Stimulated activated CD4-positive, alpha-beta T cell treated with anti-CD3 and anti-CD28 coated beads, Interleukin-1b, Interleukin-23, amount 100 ng/mL, for 1 hour (primary cell): Measurements from ENCODE around the gene SPATS2L.

Source experiments
- DNase-seq, 2 donors: peaks; one replicate each; pipeline ENCODE4 v3.0.0-alpha.2; 2020; ENCODE audit warnings: low read depth in 2 of 2

The SPATS2L gene

DNA sequence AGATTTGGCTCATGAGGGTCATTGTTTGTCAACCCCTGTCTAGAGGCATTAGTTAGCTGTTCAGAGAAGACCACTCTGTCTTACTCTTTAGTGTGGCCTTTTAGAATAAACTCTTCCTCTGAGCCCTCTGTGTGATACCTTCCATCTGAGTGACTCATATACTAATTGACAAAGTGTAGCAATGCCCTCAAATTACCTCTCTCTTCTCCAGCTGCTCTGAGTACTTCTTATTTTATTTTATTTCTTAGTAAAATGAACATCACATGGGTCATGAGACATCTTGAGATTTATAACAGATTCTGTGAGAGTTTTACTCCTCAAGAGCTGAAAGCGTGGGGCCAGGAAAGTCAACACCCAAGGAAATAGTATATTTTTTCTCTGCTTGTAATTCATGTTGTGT is 136.0 kb downstream of the SPATS2L start:
- no peak for DNase-seq

DNA sequence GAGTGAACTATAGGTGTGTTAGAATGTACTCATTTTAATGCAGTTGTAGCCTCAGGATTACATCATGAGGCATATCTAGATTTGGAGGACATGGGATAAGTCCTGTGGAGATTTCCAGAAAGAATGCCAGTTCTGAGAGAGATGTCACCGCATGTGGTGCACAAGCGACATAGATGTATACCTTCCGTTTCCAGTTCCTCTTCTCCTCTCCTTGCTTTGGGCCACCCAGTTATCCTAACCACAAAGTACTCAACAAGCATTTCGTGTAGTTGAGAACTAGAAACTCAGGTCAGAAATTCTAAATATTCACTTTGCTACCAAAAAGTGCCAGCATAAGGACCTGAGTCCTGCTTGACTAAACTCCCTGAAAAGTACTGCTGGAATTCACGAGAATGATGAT is 136.9 kb downstream of the SPATS2L start:
- DNase-seq = no peak

DNA sequence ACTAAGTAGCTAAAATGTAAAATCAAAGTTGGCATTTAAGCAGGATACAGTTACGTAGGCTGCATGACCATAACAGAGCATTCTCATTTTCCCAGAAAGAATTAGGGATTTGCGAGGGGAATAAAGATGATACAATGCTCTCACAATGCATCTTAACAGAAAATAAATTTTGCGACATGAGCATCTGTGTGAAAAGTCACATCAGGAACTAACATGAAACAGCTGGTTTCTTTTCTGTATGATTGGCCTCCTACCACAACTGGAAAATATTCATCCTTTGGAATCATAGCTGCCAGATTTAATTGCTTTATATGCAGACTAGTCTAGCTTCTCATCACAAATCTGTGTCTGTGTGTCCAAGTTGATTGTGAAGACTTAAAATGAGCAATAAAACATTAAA is 137.4 kb downstream of the SPATS2L start:
- no peak for DNase-seq

DNA sequence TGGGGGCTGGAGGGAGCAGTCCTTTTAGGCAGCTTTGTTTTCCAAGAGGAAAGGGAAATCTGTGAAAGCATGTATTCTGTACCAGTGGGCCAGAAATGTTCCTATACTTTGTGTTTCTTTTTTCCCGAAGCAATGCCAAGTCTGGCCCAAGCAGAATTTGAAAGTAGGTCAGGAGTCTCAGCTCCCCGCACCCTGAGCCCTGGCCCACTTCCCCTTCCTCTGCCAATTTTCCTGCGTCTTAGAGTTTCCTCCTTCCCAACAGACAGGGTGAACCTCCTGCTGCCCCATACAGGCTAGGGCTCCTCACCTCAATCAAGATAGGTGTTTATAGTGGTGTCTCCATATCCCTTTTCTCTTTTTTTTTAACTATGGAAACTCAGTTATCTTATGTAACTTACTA is 138.0 kb downstream of the SPATS2L start:
- DNase-seq = no peak

DNA sequence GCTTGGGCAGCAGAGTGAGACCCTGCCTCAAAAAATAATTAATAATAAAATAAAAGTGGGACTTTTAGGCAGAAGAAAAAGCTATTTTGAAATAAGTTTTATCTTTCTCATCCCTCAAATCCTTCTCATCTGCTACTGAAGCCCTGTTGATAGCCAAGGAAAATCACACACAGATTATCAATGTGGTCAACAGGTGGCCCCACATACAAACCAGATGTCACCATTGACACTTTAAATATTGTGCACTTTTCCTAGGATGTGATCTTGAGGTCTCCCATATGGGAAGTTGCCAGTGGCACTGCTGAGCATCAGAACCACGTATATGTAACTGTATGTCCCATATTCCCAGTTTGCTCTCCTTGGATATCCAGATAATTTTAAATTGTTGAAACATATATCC is 138.8 kb downstream of the SPATS2L start:
- no peak for DNase-seq

DNA sequence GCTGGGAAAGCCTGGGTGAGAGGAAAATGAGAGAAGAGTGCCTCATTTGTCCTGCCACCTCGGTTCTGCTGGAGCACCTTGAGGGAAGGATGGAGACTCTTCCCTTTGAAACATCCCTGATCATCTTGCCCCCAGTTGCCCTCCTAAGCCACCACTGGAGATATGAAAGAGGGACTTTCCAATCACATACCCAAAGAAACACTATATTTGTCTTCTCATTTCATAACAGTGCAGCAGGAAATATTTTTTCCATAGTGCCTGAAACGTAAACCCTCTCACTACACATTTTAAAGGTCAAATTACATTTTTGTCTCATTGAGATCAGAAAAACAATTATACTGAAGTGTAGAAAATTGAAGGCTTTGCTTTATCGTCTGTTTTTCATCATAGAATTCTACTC is 140.1 kb downstream of the SPATS2L start:
- DNase-seq = no peak

DNA sequence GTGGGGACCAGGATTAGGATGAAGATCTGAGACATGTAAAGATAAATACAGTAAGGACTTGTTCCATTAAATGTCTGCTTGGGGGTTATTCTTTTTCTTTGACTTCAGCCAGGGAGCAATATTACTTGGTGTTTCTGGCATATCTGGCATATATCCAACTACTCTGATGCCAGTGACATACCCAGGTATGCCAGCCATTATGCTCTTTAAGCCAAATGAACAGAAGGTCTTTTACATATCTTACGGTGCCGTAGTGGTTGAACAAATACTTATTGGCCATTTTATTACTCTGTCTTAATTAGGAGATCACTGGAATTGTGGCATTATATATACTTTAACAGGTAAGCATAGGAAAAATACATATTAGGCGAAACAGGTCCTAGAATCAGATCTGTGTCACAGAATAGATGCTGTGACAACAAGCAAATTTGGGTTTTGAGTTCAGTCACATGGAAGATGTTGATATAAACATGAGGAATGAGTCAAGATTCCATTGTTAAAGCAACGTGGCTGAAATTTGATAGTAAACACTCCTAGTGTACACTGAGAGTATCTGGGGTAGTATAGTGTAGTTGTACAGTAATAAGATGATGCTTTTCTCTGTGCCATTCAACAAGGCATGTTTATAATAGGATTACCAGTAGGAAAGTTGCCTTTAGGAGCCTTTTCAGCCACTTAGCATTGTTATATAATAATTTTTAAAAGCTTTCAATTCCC is 140.8 kb downstream of the SPATS2L start:
- DNase-seq = no peak

DNA sequence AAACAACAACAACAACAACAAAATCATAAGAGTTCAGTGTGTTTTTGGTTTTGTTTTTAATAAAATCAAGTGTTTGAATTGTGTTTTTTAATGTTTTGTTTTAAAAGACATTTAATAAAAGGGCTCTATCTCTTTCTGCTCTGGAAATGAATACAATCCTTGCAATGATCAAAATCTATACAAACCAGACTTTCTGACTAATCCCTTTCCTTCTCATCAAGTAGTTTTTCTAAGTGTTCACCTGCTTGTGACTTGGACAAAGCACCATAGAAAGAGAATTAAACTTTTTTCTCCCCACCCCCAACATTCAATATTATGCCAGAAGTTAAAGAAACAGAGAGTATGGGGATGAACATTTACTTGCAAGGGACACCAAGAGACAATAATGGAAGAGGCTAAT is 142.0 kb downstream of the SPATS2L start:
- no peak for DNase-seq

DNA sequence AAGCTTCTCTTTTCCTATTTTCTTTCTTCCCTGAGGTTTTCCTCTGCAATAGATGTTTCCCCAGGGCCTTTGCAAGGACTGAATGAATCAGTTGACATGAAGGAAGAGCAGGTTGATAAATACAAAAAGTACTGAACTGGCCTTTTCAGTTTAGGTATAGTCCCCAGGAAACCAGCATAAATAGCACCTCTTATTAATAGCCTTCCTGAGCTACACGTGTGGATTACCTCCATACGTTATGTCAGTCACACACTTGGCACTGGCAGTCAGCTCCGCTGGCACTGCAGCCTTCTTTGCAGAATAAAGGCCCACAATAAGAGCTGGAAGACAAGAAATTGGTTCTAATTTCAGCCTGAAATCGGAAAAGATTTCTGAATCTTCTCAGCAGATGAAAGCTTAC is 142.7 kb downstream of the SPATS2L start:
- no peak for DNase-seq

DNA sequence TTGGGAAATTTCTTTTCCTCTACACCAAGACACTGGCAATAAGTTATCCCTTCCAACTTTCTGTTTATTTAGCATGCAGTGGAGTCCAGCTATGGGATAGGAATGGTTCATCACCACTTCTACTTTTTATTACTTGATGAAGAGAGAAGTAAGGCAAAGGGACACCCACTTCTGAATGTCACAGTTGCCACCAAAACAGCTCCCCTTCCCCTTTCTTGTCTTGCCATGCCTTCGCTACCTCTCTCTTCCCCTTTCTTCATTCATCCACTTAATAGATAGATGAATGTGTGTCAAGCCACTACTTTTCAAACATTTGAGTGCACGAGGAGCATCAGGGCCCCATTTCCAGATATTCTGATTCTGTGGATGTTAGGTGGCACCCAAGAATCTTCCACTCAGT is 143.8 kb downstream of the SPATS2L start:
- no peak for DNase-seq

DNA sequence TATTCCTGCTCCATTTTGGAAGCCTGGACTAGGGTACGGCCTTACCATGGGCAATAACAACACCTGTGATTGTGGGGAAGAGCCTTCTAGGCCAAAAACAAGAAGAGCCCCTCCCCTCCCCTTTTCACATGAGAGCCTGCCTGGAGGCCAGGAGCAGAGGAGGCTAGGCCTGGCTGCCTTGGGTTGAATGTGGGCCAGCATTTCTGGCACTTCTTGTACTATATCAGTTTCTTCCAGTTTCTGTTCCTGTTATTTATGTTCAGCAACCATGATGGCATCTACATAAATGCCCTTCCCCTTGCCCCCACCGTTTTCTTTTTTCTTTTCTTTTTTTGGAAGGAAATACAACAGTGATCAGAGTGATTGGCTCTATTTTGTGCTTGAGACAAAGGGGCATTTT is 145.0 kb downstream of the SPATS2L start:
- no peak for DNase-seq

DNA sequence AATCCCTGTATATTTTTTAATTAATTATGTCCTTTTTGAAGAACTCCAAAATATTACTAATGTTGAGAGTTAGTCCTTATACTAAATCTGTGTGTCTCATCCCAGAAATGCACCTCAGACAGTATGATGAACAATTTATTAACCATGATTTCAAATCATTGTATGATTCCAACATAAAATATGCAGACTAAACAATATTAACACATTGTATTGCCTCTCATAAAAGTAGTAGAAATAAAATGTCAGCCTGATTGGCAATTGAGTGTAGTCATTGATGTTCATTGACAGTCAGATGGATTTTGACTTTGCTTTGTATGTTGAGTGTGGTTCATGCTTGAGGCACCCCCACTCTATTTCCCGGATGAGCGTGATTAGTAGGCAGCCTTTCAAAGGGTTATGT is 145.9 kb downstream of the SPATS2L start:
- DNase-seq = no peak

DNA sequence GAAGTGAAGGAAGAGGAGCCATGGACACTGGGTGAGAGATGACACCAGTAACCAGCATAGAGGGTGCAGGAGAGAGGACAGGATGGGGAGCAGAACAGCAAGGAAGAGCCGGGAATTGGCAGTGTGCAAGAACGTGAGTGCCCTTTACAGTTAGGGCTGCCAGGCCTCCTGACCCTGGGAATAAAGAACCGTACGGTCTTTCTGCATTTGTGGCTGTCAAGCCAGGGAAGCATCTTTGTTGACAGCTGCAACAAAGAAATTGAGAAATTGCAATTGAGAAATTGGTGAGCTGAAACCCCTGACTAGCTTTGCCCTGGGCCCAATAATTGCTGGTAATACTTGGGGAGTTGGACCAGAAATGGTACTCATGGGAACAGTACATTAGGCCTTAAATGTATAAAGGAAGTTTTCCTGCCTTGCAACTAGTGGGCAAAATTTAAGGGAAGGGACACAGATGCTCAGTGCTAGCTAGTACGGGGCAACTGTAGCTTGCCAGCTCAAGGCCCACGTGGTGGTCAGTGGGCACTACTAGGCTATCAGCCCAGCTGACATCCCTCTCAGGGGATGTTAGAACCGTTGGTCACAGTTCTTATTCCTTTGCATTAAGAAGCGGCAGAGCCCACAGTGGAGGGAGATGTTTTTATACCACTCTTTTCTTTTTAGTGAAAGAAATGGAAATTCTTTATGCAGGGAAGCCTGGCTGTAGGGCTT is 146.8 kb downstream of the SPATS2L start:
- DNase-seq = no peak

DNA sequence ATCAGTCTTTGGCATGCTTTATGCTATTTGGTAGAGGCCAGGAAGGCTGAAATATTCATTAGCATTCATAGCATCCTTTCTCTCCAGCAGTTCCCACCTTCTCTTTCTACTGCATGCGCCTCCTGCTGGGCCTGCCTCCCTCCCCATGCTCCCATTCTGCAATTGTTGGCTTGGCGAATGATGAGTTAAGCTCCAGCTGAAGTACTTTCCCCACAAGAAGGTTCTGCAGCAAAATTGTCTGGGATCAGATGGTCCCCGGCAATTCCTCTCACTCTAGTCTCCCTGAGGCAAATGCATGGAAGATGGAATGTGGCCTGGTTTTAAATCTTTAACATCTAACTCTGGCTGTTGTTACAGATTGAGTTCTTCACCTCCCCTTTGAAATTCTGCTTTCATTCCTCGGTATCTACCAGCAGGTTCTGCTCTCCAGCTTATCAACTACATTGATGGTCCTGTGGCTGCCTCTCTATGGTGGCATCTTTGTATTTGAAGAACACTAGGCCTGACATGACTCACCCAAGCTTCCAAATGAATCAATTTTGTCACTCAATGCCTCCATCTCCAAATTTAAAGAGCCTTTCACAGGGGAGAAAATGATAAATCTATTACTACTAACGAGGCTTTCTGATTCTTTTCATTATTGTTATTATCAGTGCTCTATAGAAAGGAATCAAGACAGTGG is 147.5 kb downstream of the SPATS2L start:
- no peak for DNase-seq

DNA sequence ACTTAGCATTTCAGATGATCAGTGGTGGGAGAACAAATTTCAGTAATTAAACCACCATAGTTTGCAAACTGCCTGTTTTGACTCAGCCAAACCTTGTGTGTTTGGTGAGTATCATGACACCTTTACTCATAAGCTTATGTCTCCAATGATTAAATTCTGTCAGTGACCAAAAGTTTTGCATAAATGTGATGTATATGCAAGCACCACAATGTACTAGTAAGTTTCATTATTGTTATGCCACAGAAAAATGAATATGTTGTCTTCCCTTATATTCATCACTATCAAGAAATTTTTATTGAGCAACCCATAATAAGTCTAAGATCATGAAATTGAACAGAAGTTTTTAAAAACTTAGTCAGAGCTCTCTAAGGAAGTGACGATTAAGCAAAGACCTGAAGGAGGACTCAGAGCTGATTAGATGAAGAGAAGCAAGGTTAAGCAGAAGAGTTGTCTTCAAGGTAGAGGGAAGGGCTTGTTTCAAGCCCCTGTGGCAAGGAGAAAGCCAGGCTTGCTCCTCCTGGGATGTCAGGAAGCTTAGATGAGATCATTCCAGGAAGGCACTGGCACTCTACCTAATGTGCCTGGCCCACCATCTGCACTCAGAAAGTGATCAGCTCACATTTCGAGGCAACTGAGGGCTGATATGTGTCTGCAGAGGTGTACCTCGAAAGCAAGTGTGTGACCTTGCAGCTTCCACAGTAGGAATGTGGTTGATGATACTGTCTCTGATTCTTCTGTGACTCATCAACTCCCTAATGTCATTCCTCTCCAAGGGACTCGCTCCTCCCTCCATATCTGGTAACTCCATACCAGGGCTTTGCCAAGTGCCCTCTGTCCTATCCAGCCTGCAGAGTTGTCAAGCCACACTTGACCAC is 148.7 kb downstream of the SPATS2L start:
- no peak for DNase-seq

DNA sequence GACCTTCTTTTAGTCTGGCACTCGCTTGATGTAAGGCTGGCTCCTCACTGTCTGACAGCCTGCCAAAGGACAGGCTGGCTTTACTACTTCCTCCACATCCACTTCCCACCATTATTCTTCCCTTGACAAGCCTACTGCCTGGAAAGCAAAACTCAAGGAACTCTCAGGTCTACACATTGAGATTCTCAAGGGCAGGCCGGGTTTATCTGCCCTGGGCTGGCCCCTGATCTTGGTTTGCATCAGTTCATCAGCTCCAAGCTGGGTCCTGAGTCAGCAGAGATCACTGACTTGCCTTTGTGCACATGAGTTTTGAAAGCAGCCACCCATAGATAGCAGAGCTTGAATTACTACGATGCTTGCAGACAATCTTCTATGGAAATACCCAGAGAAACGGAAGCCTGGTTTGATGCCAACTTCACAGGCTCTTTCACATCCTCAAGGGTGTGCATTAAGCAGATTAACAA is 149.5 kb downstream of the SPATS2L start:
- DNase-seq = no peak

DNA sequence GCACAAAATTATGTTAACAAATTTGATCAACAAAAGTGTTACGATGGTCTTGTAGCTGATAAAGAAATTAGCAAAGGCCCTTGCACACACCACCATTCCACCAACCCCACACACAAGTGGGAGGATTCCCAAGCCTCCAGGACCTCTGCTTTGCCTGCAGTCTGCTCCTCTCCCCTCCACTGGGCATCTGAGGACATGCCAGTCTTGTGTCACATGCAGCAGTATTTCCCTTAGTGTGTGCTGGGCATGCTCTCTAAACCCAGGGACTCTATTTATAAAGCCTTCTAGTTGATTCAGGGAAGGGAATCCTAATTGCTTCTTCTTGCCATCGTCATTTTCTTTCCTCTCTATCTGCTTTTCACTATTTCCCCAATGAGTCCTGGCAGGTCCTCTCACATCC is 150.1 kb downstream of the SPATS2L start:
- no peak for DNase-seq

DNA sequence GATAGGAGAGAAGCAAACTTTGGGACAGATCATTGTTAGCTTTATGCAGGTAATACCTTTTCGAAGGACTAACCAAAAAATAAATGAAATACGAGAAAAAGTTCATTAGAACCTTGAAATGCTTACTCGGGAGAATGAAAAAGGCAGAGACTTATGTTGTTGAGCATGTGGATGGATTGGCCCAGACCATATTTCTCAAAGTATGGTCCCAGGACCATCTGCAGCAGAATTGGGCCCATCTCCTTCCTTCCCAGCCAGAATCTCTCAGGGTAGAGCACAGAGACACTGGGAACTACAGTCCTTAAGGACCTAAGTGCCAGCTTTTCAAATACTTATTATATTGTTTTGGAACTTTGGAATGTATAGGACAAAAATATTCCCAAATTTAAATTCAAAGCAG is 152.6 kb downstream of the SPATS2L start:
- DNase-seq = no peak

DNA sequence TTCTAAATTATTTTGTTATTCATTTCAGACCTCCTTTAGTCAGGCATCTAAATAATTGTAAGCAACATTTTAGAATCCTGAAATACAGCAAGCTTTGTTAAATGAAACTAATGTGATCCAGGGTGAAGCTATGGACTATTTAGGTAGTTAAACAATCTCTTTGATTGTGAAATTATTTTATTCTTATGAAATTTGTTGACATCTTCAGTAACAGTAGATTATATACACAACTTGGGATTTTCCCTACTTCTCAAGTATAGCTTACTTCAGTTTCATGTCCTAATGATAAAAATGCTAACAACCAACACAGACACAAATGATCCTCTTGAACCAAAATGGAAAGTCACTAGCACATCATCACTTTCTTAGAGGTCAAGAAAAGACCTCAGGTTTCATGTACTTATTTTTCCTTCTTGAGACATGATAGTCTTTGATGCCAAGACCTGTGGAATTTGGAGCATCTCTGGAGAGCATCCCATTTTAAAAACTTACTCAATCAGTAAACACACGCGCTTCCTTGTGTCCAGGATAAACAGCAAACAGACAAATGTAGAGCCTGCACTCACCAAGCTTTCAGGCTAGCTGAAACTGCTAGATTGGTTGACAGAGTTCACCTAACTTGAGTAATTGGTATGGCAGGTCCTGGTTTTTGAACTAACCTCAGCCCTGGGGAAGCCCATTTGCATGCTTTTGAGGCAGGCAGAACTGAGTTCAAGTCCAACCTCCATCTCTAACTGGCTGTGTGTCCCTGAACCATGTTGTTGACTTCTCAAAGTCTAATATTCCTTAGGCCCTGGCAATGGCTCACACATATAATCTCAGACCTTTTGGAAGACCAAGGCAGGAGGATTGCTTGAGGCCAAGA is 155.6 kb downstream of the SPATS2L start:
- DNase-seq = no peak

DNA sequence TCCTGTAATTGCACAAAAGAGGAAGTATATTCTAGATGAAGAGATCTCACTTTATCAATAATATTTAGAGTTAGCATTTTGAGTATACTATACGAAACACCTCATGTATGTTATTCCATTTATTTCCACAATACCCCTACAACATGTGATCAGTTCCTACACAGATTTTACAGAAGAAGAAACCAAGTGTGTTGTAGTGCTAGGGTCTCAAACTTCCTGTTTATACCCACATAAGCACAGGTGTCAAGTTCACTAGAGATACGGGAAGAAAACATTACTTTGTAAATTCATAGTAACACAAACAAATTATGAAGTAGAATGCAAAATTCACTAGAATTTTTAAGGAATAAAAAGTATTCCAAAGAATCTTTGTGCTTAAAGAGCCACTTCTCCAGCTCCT is 157.0 kb downstream of the SPATS2L start:
- DNase-seq = no peak
